ENCODE measurements around the gene TRMT2A.

DNA sequence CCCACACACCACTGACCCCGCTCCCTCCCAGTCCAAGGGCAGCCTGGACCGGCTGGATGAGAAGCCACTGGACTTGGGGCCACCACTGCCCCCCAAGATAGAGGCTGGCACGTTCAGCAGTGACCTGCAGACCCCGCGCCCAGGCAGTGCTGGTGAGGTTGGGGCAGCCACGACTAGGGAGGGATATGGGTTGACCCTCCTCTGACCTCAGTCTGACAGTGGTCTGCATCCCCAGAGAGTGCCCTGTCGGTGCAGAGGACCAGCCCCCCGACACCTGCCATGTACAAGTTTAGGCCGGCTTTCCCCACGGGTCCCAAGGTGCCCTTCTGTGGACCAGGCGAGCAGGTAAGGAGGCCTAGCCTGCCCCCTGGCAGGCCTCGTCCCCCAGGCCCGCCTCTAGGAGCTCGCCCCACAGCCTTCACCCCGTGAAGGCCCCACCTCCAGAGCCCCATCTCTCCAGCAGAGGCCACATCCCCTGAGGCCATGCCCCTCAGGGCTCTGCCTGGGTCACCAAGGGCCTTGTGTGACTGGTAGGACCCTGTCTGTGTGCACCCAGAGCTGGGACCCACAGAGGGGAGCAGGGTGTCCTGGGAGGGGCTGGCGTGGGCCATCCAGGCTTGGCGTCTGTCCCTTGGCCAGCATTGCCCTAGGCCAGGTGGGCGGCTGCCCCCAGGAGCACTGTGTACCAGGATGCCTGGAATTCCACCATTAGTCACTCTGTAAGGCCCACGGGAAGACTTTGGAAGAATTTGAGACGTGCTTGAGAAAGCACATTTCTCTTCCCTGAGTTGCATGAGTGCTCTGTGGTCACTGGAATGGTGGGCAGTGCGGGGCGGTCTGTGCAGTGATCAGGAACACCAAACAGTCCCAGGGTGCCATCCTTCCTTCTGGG is 24.4 kb upstream of the TRMT2A start:
- TF ChIP-seq, protein P1, sequence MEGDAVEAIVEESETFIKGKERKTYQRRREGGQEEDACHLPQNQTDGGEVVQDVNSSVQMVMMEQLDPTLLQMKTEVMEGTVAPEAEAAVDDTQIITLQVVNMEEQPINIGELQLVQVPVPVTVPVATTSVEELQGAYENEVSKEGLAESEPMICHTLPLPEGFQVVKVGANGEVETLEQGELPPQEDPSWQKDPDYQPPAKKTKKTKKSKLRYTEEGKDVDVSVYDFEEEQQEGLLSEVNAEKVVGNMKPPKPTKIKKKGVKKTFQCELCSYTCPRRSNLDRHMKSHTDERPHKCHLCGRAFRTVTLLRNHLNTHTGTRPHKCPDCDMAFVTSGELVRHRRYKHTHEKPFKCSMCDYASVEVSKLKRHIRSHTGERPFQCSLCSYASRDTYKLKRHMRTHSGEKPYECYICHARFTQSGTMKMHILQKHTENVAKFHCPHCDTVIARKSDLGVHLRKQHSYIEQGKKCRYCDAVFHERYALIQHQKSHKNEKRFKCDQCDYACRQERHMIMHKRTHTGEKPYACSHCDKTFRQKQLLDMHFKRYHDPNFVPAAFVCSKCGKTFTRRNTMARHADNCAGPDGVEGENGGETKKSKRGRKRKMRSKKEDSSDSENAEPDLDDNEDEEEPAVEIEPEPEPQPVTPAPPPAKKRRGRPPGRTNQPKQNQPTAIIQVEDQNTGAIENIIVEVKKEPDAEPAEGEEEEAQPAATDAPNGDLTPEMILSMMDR (conservative IDR thresholded peaks at IDR 0.05; ENCODE audit: low read length), result no peak
- TF ChIP-seq EZH2phosphoT487 (IDR thresholded peaks at IDR 0.05; ENCODE audit: borderline replicate concordance, low read depth, low read length), result no peak

Measured in OCI-LY7 (cell line).